GM15510 (cell line): ENCODE data around the gene RSAD1.

ENCODE experiments used
- POLR2A ChIP-seq: IDR thresholded peaks from 3 replicates; pipeline ENCODE4 v1.6.1; 2011; ENCODE audit warnings: borderline replicate concordance; ENCODE audit not compliant: insufficient read length; ENCODE audit errors: extremely low read depth

RSAD1 gene

DNA sequence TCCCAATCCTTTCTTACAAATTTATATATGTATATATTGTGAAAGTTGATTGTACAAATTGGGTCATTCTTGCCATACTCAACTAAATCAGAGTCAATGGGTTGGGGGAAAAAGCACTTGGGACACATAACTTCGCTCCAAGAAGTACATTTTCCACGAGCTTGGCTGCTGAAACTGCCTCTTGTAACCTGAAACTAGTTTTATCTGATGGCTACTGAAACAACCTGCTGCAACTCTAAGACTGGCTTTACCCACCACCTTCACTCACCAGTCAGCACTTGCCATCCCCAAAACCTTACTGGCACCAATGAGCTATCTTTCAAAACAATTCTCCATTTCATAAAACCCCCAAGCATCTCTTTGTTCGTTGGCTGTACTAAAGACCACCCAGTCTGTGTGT, 15.1 kb downstream of the RSAD1 start:
- TF ChIP-seq POLR2A: no peak

DNA sequence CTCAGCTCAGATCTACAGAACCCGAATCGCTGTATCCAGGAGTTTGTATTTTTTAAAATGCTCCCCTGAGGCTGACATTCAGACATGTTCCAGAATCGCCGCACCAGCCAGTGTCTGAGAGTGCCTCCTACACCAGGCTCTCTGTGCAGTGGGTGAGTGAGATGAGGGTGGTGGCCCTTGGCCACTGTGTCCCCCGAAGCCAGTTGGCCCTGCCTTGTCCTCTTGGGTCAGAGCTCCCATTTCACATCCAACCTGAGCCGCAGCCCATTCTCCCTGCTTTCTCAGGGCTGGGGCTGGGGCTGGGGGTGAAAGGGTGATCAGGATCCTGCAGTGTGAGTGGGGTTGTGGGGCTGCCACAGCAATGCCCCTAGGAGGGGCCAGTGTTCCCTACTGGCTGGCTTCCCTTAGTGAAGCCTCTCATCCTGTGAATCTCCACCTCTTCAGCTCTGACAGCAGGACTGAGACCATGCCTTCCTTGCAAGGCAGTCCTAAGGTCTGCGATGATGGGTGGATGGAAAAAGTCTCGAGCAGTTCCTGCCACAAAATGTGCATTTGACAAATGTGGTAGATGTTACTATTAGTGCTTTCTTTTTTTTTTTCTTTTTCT, 16.7 kb downstream of the RSAD1 start:
- TF ChIP-seq POLR2A: no peak

DNA sequence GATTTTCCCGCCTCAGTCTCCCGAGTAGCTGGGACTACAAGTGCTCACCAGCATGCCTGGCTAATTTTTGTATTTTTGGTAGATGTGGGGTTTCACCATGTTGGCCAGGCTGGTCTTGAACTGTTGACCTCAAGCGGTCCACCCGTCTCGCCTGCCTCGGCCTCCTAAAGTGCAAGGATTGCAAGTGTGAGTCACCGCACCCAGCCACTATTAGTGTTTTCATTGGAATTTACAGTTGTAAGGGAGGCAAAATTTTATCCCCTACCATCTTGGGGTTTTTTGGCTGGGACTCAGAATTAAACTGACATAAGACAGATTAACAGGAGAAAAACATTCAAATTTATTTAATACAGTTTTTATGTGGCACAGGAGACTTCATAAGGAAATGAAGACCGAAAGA, 17.3 kb downstream of the RSAD1 start:
- no peak for TF ChIP-seq POLR2A

DNA sequence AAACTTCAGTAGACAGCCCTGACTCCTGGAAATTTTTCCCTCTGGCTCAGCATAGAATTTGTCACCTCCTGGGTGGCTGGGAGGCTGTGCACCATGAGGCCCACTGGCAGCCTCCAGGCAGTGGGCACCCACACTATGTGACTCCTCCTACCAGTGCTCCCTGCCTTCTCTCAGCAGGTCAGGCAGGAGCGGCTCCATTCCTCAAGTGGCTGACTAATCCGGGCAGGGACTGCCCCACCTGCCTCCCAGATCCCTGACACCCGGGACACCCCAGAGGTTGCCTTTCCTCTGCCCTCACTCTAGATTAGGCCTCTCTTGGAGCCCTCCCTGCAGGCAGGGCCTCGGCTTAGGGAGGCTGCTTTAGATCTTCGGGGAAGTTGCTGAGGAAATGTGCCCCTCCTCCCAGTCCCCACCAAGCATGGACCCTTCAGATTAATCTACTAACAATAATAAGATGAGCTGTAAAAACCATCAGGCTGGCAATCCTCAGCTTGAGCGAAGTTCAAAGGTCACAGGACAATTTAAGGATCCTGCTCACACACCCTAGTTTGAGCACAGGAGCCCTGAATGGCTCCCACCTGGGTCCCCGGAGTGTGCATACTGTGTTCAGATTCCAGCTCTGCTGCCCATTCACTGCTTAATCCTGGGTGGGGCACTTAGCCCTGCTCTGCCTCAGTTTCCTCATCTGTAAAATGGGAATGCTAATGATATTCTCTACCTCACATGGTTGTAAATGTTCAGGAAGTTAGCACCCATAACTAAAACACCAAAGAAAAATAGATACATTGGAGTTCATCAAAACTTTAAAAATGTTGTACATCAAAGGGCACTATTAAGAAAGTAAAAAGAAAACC, 19.6 kb downstream of the RSAD1 start:
- TF ChIP-seq POLR2A: no peak

DNA sequence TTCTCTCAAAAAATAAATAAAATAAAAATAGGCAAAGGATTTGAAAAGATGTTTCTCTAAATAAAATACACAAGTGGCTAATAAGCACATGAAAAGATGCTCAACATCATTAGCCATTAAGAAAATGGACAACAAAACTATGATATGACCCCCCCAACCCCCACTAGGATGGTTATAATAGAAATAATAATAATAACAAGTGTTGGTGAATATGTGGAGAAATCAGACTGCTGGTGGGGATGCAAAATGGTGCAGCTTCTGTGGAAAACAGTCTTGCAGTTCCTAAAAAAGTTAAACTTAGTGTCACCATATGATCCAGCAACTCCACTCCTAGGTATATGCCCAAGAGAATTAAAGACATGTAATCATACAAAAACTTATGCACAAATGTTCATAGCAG, 20.6 kb downstream of the RSAD1 start:
- TF ChIP-seq POLR2A: no peak

DNA sequence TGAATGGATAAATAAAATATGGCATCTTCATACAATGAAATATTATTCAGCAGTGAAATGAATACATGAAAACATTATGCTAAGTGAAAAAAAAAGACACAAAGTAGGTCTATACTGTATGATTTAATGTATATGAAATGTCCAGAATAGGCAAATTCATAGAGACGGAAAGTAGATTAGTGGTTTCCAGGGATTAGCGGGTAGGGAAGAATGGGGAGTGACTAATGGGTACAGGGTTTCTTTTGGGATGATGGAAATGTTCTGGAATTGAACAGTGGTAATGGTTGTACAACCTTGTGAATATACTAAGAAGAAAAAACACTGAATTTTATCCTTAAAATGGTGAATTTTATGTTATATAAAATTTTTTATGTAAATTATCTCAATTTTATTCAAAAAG, 21.1 kb downstream of the RSAD1 start:
- no peak for TF ChIP-seq POLR2A

DNA sequence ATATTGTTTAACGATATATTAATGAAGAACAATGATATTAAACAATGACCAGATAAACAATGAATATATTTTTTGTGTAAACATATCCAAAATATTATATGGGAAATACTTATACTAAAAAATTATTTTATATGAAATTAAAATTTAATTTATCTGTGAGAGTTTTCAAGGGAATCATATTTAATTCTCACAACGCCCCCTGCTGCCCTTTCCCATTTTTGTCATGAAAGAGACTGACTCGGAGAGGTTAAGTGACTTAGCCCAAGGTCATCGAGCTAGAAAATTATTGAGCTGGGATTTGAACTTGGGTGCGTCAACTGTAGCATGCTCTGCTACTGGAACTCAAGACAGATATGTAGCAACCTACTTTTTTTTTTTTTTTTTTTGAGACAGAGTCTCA, 22.4 kb downstream of the RSAD1 start:
- TF ChIP-seq POLR2A: no peak

DNA sequence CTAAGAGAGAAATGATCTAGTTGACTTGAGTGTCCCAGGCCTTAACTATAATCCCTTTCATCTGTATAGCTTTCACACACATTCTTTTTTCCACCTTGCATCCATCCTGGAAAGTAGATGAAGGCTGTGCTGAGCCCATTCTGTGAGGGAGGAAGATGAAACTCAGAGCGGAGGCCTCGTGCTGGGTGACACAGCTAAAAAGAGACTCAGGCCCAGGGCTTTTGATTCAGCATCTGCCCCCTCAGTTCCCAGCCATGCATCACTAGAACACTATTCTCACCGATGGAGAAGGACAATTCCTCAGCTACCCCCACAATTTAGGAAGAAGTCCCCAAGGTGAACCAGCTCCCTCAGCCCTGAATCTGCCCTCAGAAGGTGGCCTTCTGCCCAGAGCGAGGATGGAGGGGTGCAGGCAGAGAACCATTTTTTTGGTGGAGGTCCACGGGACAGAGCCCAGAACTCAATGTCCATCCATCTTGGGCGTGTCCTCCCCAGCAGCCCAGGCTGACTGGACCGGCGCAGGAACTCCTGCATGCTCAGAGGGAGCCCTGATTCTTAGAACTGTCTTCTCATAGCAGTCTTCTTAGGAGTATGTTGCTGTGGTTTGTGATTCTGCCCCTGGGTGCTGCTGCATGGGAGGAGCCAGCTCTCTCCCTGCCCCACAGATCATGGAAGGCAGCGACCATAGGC, 23.8 kb downstream of the RSAD1 start:
- no peak for TF ChIP-seq POLR2A

DNA sequence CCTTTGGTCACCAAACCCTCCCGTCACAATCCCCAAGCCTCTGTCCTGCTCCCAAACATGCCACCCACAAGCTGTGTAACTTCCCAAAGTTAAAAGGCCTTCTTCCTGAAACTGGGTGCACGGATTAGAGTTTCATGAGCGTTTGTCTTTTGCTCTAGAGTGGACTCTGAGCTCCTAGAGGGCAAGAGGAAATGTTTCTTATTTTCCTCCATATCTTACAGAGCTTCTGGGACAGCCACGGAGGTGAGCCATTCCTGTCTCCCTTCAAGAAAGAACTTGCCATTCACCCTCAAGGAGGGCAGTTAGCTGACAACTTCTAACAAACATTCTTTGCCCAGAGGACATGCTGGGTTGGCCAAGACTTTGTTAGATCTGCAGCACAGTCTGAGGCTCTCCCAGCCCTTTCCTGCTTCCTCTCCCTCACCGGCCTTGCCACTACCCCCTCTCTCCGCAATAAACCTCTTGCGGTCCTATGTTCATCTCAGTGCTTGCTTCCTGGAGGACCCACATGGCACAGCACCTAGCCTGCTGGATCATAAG, 27.0 kb downstream of the RSAD1 start:
- no peak for TF ChIP-seq POLR2A

DNA sequence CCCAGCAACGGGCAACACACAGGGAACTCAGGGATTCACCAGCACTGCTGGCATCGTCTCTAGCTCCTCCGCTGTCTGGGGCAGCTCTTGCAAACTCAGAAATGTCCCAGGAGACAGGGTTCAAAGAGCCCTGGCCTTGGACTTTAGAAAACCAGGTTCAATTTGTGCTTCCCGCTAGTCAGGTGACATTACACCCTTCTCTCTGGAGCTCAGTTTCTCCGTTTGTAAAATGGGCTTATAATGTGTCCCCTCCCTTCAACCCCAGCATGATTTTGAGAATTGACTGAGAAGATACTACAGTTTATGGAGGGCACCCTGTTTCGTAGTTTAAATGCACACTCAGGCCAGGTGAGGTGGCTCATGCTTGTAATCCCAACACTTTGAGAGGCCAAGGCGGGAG, 27.6 kb downstream of the RSAD1 start:
- TF ChIP-seq POLR2A: no peak

DNA sequence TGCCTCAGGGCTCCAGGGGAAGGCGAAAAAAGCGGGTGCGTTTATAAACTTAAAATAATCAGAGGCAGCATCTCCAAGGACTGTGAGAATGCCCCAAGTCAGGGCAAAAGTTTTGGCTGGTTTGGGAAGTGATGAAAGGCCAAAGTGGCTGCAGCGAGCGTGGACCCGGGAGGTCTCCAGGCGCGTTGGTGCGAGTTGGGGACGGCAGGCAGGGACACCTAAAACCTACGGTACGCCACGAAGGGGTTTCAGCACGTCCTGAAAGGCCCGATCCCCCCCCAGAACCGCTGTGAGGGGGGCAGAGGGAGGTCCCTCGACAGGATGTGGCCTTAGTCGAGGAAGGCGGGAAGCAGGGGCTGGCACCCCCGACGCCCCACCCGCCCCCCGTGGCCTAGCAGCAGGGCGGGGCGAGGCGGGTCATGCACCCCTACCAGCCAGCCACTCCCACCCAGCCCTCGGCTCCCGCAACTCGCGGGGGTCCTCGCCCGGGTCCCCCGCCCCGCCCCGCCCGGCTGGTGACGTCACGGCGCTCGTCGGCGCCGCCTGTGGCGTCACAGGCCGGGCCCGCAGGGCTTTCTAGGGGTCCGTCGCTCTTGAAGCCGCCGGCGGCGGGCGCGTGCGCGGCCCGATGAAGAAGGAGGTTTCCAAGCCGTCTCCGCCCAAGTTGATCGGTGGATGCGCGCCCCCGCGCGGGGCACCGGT, 29.4 kb downstream of the RSAD1 start, which contains the start of gene MYCBPAP:
Gene MYCBPAP (plus strand): TSS at position 569 of the 702 bp plus-strand sequence. CDS start 236 bp downstream, outside the sequence.
- peak; percentile 50 for TF ChIP-seq POLR2A

DNA sequence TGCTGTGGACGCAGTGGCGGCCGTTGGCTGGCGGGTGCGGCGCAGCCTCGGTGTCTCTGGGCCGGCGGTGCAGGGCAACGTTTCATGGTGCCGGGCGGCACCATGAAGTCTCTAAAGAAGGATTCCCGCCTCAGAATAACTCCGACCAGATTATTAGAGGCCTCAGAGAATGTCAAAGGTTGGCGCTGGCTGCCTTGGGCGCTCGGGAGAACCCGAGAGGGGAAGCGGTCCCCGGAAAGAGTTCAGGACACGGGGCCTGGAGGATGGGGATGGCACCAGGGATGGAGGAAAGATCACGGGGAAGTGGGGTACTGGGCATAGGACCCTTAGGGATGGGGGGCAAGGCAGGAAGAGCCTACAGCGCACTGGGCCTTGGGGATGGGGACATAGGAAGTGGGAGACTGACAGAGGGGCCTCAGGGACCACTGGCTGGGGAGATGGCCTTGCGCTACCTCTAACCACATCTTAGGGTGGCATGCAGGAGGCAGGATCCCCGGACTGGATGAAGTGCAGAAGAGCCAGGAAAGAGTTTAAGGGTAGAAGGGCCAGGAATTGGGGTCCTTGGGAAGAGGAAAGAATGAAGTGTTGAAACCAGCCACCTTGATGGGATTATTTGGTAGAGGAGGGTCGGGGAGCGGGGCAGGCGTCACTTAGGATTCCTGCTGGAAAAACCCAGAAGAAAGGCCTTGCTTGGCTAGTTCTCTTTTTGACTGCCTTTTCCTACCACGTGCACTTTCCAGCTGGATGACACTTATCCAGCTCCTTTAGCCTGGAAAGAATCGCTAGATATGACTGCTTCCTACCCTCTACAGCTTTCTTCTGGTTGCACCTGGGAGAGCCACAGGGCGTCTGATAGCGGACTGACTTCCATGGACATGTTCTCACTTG, 30.2 kb downstream of the RSAD1 start:
- TF ChIP-seq POLR2A: no peak

DNA sequence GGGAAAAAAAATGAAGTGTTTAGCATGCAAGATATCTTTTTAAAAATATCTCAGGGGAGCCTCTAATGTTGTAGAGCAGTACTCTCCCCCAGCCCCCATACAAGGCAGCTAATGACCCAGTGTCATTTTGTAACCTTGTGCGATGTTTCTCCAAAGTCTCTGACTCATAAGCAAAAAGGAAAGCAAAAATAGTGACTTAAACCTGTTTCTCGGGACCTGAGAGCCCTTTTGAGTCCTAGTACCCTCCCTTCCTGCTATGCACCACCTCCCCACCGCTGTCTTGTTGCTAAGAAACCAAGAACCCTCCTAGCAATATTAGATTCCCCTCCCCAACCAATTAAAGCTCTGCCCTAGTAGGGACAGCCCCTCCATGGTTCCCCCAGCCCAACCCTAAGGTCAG, 32.4 kb downstream of the RSAD1 start:
- TF ChIP-seq POLR2A: no peak

DNA sequence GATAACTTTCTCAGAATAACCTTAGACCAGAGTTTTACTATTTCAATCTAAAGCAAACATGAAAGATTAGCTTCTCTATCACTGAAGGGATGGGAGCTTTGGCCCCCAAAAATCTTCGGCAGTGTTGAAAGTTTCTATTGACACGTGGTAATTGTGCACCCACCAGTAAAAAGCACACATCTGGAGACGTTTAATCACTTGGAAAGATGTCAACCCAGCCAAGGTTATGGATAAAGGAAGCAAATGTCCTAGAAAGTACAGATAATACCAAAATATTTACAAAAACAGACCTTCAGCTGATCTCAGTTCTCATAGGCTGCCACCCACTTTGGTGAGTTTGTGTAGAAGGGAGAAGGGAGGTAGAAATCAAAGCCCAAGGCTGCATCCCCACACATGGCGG, 34.8 kb downstream of the RSAD1 start:
- no peak for TF ChIP-seq POLR2A

DNA sequence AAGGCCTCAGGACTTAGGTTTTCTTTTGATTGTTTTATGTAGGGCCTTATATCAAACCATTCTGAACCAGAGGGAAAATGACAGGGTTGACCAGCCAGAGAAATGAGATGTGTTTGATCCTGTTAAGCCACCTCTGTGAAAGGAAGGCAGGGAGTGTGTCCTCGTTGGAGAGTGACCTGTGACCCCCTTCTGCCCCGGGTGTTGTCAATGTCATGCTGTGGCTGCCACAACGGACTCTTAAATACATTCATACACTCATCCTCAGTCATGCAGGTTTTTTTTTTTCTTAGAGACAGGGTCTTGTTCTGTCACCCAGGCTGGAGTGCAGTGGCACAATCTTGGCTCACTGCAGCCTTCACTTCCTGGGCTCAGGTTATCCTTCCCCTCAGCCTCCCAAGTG, 35.7 kb downstream of the RSAD1 start:
- no peak for TF ChIP-seq POLR2A
